K562 (cell line): ENCODE data around the gene SLC39A7. TPM values are rescaled to one million over a fixed set of nuclear protein-coding genes. Genes with fewer than 3 reads are reported as not detected.

Experiments used
- CHD4 ChIP-seq: fragments of 200-600 bp; sonication (generic); IDR thresholded peaks from 3 replicates; pipeline ENCODE4 v1.6.1; 2012; ENCODE audit warnings: low read depth, mild to moderate bottlenecking, mixed read lengths, low read length, inconsistent platforms; ENCODE audit not compliant: insufficient read depth, insufficient replicate concordance, poor library complexity, severe bottlenecking
- HLTF ChIP-seq: fragments of 450-650 bp; IDR thresholded peaks from 2 replicates; pipeline ENCODE4 v1.6.1; 2016
- KDM4B ChIP-seq, 2 experiments: fragments of 450-650 bp in 1 of 2; sonication (generic) in 1 of 2; IDR thresholded peaks; 2 replicates each; pipeline ENCODE4 v1.6.1; 2016 to 2017; ENCODE audit warnings: borderline replicate concordance in 2 of 2, antibody characterized with exemption in 1 of 2, low read depth in 1 of 2, mild to moderate bottlenecking in 1 of 2
- KLF1 ChIP-seq: fragments of 450-650 bp; IDR thresholded peaks from 2 replicates; pipeline ENCODE4 v1.6.1; 2016; ENCODE audit warnings: missing genetic modification characterization, missing compliant biosample characterization
- RBM22 ChIP-seq: fragments of 200-400 bp; formaldehyde crosslinking; IDR thresholded peaks from 2 replicates; pipeline ENCODE4 v1.6.1; 2018; ENCODE audit warnings: low read length, low read depth; ENCODE audit not compliant: poor library complexity, severe bottlenecking
- SMARCE1 ChIP-seq: fragments of 450-650 bp; IDR thresholded peaks from 2 replicates; pipeline ENCODE4 v1.7.1; 2016; ENCODE audit warnings: mild to moderate bottlenecking
- STAT5B ChIP-seq: fragments of 250-450 bp; sonication (Bioruptor Pico); IDR thresholded peaks from 2 replicates; pipeline ENCODE4 v1.8.0; 2021; ENCODE audit warnings: mild to moderate bottlenecking, inconsistent platforms
- ZNF274 ChIP-seq: IDR thresholded peaks from 2 replicates; pipeline ENCODE4 v1.6.1; 2011; ENCODE audit warnings: low read depth, mild to moderate bottlenecking, low read length, moderate library complexity, borderline replicate concordance
- polyA plus RNA-seq, 8 experiments: library from polyadenylated mRNA; depleted of rRNA in 4 of 8; stranded (reverse) in 5 of 8; unstranded in 3 of 8; fragments of >200 nt; fragmentation: Nextera tagmentation in 2 of 8; fragmentation: Illumina TruSeq in 1 of 8; extraction: Ambion mirVana in 2 of 8; extraction: Trizol in 1 of 8; gene quantifications; 2 replicates each; pipeline versions ENCODE4 v1.2.1 to v1.2.3, GENCODE V29; 2011 to 2014; ENCODE audit warnings: inconsistent platforms in 1 of 8, missing spikeins in 1 of 8
- total RNA-seq, 7 experiments: library from RNA; depleted of rRNA in 6 of 7; stranded (reverse); fragments of >200 nt in 6 of 7; fragmentation: Illumina TruSeq in 2 of 7; extraction: Trizol in 2 of 7; gene quantifications; 2 replicates each; pipeline versions ENCODE4 v1.2.1 to v1.2.3, GENCODE V29; 2011 to 2021; ENCODE audit warnings: low replicate concordance in 1 of 7
- TF ChIP-seq, protein P1 (sequence below): sonication (generic); formaldehyde crosslinking; IDR thresholded peaks from 2 replicates; pipeline ENCODE4 v1.8.0; 2023; ENCODE audit warnings: missing genetic modification reagents, mild to moderate bottlenecking, borderline replicate concordance
- TF ChIP-seq, protein P2 (sequence below), 3 experiments: IDR thresholded peaks in 2 of 3; conservative IDR thresholded peaks in 1 of 3; 2 replicates each; pipeline ENCODE4 v1.5.1; 2011 to 2012; ENCODE audit warnings: low read length in 3 of 3, mild to moderate bottlenecking in 3 of 3, control low read depth in 2 of 3, improper control_type of control experiment in 1 of 3, inconsistent platforms in 1 of 3, low read depth in 1 of 3, mixed read lengths in 1 of 3, moderate library complexity in 1 of 3; ENCODE audit not compliant: insufficient read depth in 2 of 3
- TF ChIP-seq, protein P3 (sequence below): fragments of 450-650 bp; formaldehyde crosslinking; conservative IDR thresholded peaks from 2 replicates; pipeline ENCODE4 v1.4.0; 2022; ENCODE audit warnings: mild to moderate bottlenecking, missing genetic modification characterization
- TF ChIP-seq, protein P4 (sequence below): IDR thresholded peaks from 2 replicates; pipeline ENCODE4 v1.6.1; 2011; ENCODE audit warnings: borderline replicate concordance, low read depth, mild to moderate bottlenecking, moderate library complexity, low read length; ENCODE audit not compliant: insufficient read depth, poor library complexity, severe bottlenecking

Gene SLC39A7
- total and polyA plus RNA-seq, 9 of the 15 experiments (the other 6 are each of a cell fraction or from before 2014, with no cell fraction given), result 21.7 to 169 (median 121) TPM

DNA sequence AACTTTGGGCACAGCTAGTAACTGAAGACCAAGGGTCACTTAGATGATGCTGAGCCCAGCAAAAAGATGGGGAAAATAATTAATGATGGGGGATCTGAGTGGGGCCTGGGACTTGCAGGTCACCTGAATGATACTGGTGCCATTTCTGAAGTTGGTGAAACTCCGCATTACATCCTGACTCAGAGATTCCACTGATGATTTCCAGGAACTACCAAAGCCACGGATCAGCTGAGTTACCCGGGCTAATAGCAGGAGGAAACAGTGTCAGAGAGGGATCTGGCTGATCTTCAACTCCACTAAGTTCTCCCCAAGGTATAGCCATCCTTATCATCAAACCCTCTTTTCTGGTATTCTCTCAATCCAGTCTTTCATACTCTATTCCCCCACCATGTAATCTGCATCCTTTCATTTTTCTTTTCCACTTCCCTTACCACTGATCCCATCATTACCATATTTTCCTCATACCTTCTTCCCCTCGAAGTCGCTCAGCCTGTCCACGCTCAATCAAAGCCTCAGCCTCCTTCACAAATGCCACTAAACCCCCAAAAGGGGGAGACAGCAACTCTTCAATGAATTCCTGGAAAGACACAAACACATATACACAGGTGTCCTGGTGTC, 50.8 kb downstream of the SLC39A7 start (continued):
- TF ChIP-seq, protein P1, sequence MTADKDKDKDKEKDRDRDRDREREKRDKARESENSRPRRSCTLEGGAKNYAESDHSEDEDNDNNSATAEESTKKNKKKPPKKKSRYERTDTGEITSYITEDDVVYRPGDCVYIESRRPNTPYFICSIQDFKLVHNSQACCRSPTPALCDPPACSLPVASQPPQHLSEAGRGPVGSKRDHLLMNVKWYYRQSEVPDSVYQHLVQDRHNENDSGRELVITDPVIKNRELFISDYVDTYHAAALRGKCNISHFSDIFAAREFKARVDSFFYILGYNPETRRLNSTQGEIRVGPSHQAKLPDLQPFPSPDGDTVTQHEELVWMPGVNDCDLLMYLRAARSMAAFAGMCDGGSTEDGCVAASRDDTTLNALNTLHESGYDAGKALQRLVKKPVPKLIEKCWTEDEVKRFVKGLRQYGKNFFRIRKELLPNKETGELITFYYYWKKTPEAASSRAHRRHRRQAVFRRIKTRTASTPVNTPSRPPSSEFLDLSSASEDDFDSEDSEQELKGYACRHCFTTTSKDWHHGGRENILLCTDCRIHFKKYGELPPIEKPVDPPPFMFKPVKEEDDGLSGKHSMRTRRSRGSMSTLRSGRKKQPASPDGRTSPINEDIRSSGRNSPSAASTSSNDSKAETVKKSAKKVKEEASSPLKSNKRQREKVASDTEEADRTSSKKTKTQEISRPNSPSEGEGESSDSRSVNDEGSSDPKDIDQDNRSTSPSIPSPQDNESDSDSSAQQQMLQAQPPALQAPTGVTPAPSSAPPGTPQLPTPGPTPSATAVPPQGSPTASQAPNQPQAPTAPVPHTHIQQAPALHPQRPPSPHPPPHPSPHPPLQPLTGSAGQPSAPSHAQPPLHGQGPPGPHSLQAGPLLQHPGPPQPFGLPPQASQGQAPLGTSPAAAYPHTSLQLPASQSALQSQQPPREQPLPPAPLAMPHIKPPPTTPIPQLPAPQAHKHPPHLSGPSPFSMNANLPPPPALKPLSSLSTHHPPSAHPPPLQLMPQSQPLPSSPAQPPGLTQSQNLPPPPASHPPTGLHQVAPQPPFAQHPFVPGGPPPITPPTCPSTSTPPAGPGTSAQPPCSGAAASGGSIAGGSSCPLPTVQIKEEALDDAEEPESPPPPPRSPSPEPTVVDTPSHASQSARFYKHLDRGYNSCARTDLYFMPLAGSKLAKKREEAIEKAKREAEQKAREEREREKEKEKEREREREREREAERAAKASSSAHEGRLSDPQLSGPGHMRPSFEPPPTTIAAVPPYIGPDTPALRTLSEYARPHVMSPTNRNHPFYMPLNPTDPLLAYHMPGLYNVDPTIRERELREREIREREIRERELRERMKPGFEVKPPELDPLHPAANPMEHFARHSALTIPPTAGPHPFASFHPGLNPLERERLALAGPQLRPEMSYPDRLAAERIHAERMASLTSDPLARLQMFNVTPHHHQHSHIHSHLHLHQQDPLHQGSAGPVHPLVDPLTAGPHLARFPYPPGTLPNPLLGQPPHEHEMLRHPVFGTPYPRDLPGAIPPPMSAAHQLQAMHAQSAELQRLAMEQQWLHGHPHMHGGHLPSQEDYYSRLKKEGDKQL (CRISPR knock-in tag), result no peak
- 0 out of 2 replicates have a peak, but pooled peaks have one; percentile 26 for TF ChIP-seq HLTF
- TF ChIP-seq, protein P2, sequence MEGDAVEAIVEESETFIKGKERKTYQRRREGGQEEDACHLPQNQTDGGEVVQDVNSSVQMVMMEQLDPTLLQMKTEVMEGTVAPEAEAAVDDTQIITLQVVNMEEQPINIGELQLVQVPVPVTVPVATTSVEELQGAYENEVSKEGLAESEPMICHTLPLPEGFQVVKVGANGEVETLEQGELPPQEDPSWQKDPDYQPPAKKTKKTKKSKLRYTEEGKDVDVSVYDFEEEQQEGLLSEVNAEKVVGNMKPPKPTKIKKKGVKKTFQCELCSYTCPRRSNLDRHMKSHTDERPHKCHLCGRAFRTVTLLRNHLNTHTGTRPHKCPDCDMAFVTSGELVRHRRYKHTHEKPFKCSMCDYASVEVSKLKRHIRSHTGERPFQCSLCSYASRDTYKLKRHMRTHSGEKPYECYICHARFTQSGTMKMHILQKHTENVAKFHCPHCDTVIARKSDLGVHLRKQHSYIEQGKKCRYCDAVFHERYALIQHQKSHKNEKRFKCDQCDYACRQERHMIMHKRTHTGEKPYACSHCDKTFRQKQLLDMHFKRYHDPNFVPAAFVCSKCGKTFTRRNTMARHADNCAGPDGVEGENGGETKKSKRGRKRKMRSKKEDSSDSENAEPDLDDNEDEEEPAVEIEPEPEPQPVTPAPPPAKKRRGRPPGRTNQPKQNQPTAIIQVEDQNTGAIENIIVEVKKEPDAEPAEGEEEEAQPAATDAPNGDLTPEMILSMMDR (IDR thresholded peaks at IDR 0.05 in 2 of 3, conservative IDR thresholded peaks at IDR 0.05 in 1 of 3; ENCODE audit: insufficient read depth in 2 of 3, low read depth in 1 of 3, low read length in 3 of 3), result peak; percentile 15 to 39 (median 23); a peak in 2 of 6 replicates
- peak; percentile 37; the same call in 1 of the 2 replicates for TF ChIP-seq SMARCE1
- TF ChIP-seq, protein P3, sequence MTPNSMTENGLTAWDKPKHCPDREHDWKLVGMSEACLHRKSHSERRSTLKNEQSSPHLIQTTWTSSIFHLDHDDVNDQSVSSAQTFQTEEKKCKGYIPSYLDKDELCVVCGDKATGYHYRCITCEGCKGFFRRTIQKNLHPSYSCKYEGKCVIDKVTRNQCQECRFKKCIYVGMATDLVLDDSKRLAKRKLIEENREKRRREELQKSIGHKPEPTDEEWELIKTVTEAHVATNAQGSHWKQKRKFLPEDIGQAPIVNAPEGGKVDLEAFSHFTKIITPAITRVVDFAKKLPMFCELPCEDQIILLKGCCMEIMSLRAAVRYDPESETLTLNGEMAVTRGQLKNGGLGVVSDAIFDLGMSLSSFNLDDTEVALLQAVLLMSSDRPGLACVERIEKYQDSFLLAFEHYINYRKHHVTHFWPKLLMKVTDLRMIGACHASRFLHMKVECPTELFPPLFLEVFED (CRISPR knock-in tag), result peak; percentile 58; the same call in 1 of the 2 replicates
- TF ChIP-seq RBM22, result no peak
- no peak for TF ChIP-seq KLF1 (tag)
- no peak for TF ChIP-seq CHD4
- TF ChIP-seq KDM4B (IDR thresholded peaks at IDR 0.05; ENCODE audit: borderline replicate concordance in 2 of 2, low read depth in 1 of 2), result no peak
- TF ChIP-seq ZNF274, result no peak
- TF ChIP-seq, protein P4, sequence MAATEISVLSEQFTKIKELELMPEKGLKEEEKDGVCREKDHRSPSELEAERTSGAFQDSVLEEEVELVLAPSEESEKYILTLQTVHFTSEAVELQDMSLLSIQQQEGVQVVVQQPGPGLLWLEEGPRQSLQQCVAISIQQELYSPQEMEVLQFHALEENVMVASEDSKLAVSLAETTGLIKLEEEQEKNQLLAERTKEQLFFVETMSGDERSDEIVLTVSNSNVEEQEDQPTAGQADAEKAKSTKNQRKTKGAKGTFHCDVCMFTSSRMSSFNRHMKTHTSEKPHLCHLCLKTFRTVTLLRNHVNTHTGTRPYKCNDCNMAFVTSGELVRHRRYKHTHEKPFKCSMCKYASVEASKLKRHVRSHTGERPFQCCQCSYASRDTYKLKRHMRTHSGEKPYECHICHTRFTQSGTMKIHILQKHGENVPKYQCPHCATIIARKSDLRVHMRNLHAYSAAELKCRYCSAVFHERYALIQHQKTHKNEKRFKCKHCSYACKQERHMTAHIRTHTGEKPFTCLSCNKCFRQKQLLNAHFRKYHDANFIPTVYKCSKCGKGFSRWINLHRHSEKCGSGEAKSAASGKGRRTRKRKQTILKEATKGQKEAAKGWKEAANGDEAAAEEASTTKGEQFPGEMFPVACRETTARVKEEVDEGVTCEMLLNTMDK, result peak; percentile 21
- TF ChIP-seq STAT5B, result no peak; the same call in 1 of the 2 replicates
- TF ChIP-seq, all 486 proteins: peak for 19
